Caco-2 (cell line): Measurements from ENCODE around the gene SOX18. TPM values are rescaled to one million over a fixed set of nuclear protein-coding genes. Genes with fewer than 3 reads are reported as not detected.

Experiments used
- BruUV-seq: library from RNA; stranded (reverse); fragments of 400-500 nt; replicated peaks from 2 replicates; lab custom pipeline; 2021; lab: Mats Ljungman, UMichigan
- CTCF ChIA-PET: fragments of 300-600 bp; sonication (Branson Sonifier 250); formaldehyde crosslinking; loops from one replicate; lab custom pipeline; 2022; ENCODE audit warnings: antibody characterized with exemption; lab: Charles Lee
- POLR2A ChIA-PET: fragments of 300-600 bp; sonication (Branson Sonifier 250); formaldehyde crosslinking; loops from one replicate; lab custom pipeline; 2022; ENCODE audit warnings: antibody characterized with exemption; lab: Charles Lee
- DNase-seq, 2 experiments: peaks; one replicate each; pipeline versions ENCODE4 v3.0.0 to v3.0.0-alpha.2; 2020 to 2022
- H3K27me3 ChIP-seq: replicated peaks from 2 replicates; pipeline ENCODE4 v1.6.0; 2011; ENCODE audit warnings: low read length; ENCODE audit not compliant: control insufficient read depth, insufficient read depth
- H3K36me3 ChIP-seq: 2 replicates; pipeline ENCODE4 v1.5.1; 2011; ENCODE audit warnings: low read length; ENCODE audit not compliant: control insufficient read depth, insufficient read depth
- H3K4me1 ChIP-seq: fragments of 250-450 bp; sonication (Bioruptor Pico); 2 replicates; pipeline ENCODE4 v1.5.1; 2020; ENCODE audit warnings: mild to moderate bottlenecking
- H3K4me3 ChIP-seq: 2 replicates; pipeline ENCODE4 v1.5.1; 2011; ENCODE audit warnings: low read depth, mild to moderate bottlenecking, control low read depth, low read length
- H3K9me3 ChIP-seq: fragments of 250-450 bp; sonication (Bioruptor Pico); 2 replicates; pipeline ENCODE4 v1.5.1; 2020; ENCODE audit warnings: mild to moderate bottlenecking, moderate library complexity
- H3K27ac Mint-ChIP-seq: one replicate; pipeline ENCODE4 v1.8.0; 2022; ENCODE audit warnings: mixed read lengths; ENCODE audit not compliant: unreplicated experiment
- H3K27me3 Mint-ChIP-seq: one replicate; pipeline ENCODE4 v1.8.0; 2022; ENCODE audit warnings: mixed read lengths; ENCODE audit not compliant: insufficient read depth, unreplicated experiment
- H3K36me3 Mint-ChIP-seq: one replicate; pipeline ENCODE4 v1.8.0; 2022; ENCODE audit warnings: mild to moderate bottlenecking, mixed read lengths; ENCODE audit not compliant: insufficient read depth, unreplicated experiment
- H3K4me1 Mint-ChIP-seq: one replicate; pipeline ENCODE4 v1.8.0; 2022; ENCODE audit warnings: low read depth, mixed read lengths; ENCODE audit not compliant: unreplicated experiment
- H3K4me3 Mint-ChIP-seq: one replicate; pipeline ENCODE4 v1.8.0; 2022; ENCODE audit warnings: mild to moderate bottlenecking, moderate library complexity, mixed read lengths; ENCODE audit not compliant: unreplicated experiment
- H3K9me3 Mint-ChIP-seq: one replicate; pipeline ENCODE4 v1.8.0; 2022; ENCODE audit warnings: mixed read lengths; ENCODE audit not compliant: unreplicated experiment
- intact Hi-C: fragments of 100-400 bp; cut with micrococcal nuclease; formaldehyde crosslinking; loops from one replicate; pipeline ENCODE4 v1.10.0; 2022; ENCODE audit not compliant: unreplicated experiment
- total RNA-seq: library from RNA; stranded (reverse); gene quantifications from 2 replicates; pipeline ENCODE4 v1.2.3, GENCODE V29; 2022
- TF ChIP-seq, protein P1 (sequence below), 2 experiments: fragments of 200-600 bp in 1 of 2; IDR thresholded peaks; 1 replicate in 1 of 2; 2 replicates in 1 of 2; pipeline versions ENCODE4 v1.5.1 to v1.8.0; 2011 to 2022; ENCODE audit warnings: antibody characterized with exemption in 1 of 2, control low read depth in 1 of 2, inconsistent platforms in 1 of 2, low read depth in 1 of 2, low read length in 1 of 2, mild to moderate bottlenecking in 1 of 2, moderate library complexity in 1 of 2; ENCODE audit not compliant: insufficient read depth in 1 of 2, severe bottlenecking in 1 of 2, unreplicated experiment in 1 of 2

SOX18 gene
- total RNA-seq, 1 experiment from 2014 or later, result 0.84 TPM

DNA sequence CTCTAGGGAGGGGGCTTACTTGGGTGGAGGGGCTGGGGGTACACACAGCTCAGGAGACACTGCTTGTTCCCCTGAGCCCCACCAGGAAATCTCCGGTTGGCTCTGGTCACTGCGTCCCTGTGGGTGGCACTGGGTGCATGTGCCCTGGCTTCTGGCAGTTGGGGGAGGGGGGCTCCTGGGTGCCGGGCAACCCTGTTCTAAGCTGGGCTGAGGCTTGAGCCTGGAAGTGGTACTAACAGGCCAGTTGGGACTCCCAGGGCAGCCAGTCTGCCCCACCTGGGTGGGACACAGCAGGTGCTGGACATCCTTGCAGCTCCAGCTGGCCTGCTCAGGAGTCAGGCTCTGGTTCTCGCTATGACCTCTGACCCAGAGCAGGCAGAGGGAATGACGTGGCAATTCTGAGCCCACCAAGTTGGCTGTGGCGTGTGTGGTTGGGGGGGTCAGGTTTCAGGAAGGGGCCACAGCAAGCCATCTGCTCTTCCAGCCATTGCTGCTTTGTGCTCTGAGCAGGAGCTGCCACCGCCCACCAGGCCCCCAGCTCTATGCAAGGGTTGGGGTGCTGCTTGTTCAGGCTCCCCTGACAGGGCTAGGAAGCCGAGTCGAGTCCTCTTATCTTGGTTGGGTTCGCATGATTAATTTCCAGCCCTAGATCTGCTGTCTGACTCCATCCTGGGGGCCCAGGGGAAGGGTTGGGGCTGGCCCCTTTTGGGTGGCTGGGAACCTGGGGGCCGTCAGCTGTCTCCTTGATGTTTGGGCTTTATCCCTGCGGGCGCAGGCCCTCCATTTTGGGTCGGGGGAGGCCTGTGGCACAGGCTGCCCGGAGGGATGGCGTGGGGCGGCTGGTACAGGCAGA is 12.9 kb downstream of the SOX18 start:
- H3K36me3 Mint-ChIP-seq, result peaks cover 76% of the 10 kb centered on the region
- POLR2A ChIA-PET, result interaction anchor here (1.6 kb wide), 1 partner anchor 26 kb away, joined by 8 read pairs; the partner anchor contains the start of gene TCEA2

DNA sequence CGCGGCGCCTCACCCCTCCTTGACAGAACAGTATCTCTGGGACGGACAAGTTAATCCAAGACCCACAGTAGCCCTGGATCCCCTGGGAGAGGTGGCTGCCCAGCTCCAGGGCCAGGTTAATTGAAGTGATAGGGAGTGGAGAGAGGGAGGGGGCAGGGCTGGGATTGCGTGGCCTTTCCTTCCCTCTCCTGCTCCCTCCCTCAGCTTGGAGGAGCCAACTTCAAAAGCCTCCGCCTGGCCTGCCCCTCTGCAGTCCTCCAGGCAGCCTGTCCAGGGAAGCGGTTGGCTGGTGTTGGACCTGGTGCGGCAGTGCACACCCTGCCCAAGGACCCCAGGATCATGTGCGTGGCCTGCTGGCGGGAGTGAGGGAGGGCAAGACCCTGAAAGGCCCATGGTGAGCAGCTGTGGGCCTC is 13.5 kb downstream of the SOX18 start, which contains the start of gene C20orf204:
TSS of gene C20orf204 (plus strand) at position 250 of the 413 bp plus-strand sequence. CDS start at position 392, 142 bp downstream.
- H3K4me1 Mint-ChIP-seq, result peaks cover 4% of the 10 kb centered on the region
- DNase-seq, result peak; percentile 39 to 59
- H3K4me1 ChIP-seq, result peaks cover 30% of the 10 kb centered on the region
- no peak within 1 kb of the TSS for H3K4me3 Mint-ChIP-seq
- peaks cover 6% of the 10 kb centered on the region; the same call in 1 of the 2 replicates for H3K36me3 ChIP-seq
- peaks cover 82% of the 10 kb centered on the region for H3K36me3 Mint-ChIP-seq
- H3K9me3 ChIP-seq, result no peaks in the 10 kb centered on the region
- no peaks in the 10 kb centered on the region for H3K27me3 ChIP-seq
- peaks cover 3% of the 10 kb centered on the region for H3K27me3 Mint-ChIP-seq
- BruUV-seq, result no TSS peak
- H3K4me3 ChIP-seq, result no peak within 1 kb of the TSS
- TF ChIP-seq, protein P1, sequence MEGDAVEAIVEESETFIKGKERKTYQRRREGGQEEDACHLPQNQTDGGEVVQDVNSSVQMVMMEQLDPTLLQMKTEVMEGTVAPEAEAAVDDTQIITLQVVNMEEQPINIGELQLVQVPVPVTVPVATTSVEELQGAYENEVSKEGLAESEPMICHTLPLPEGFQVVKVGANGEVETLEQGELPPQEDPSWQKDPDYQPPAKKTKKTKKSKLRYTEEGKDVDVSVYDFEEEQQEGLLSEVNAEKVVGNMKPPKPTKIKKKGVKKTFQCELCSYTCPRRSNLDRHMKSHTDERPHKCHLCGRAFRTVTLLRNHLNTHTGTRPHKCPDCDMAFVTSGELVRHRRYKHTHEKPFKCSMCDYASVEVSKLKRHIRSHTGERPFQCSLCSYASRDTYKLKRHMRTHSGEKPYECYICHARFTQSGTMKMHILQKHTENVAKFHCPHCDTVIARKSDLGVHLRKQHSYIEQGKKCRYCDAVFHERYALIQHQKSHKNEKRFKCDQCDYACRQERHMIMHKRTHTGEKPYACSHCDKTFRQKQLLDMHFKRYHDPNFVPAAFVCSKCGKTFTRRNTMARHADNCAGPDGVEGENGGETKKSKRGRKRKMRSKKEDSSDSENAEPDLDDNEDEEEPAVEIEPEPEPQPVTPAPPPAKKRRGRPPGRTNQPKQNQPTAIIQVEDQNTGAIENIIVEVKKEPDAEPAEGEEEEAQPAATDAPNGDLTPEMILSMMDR (IDR thresholded peaks at IDR 0.05; ENCODE audit: insufficient read depth in 1 of 2, low read depth in 1 of 2, low read length in 1 of 2, severe bottlenecking in 1 of 2, unreplicated experiment in 1 of 2), result no peak
- no peaks in the 10 kb centered on the region for H3K9me3 Mint-ChIP-seq
- POLR2A ChIA-PET, result no interaction called here
- intact Hi-C loops, result no loop called here
- CTCF ChIA-PET, result interaction anchor here (0.5 to 6.2 kb wide), 4 partner anchors 12 to 66 kb away, joined by 4 to 101 read pairs (median 5); partner anchors contain the start of genes PRPF6 and TCEA2
- peak within 1 kb of the TSS; percentile 68 for H3K27ac Mint-ChIP-seq

More for the DNA sequence above, 12.9 kb downstream of the SOX18 start:
- Mint-ChIP-seq H3K27me3 (peaks cover 3% of the 10 kb centered on the region), H3K9me3 (no peaks in the 10 kb centered on the region), H3K27ac (peak overlapping the region; percentile 68), H3K4me3 (no peak overlapping the region), H3K4me1 (no peaks in the 10 kb centered on the region)
- Histone ChIP-seq H3K4me3 (no peak overlapping the region), H3K36me3 (peaks cover 6% of the 10 kb centered on the region; the same call in 1 of the 2 replicates), H3K9me3 (no peaks in the 10 kb centered on the region), H3K4me1 (peaks cover 26% of the 10 kb centered on the region), H3K27me3 (no peaks in the 10 kb centered on the region)
- no TSS peak for BruUV-seq
- CTCF ChIA-PET, result interaction anchor here (0.5 to 6.2 kb wide), 6 partner anchors 12 to 84 kb away, joined by 4 to 101 read pairs (median 16); partner anchors contain the start of genes PRPF6 and TCEA2
- TF ChIP-seq, protein P1 (IDR thresholded peaks at IDR 0.05; ENCODE audit: insufficient read depth in 1 of 2, low read depth in 1 of 2, low read length in 1 of 2, severe bottlenecking in 1 of 2, unreplicated experiment in 1 of 2), result no peak
- no peak for DNase-seq
- intact Hi-C loops, result no loop called here
